IPS-NIHi7 (cell line): ENCODE results near the gene RIMS3.
"Not testable (repeated sequence)": the region's sequence is repeated elsewhere in the genome, so short reads cannot be mapped to it uniquely, and the experiment has no call there.

Experiments used
- DNase-seq: peaks from one replicate; pipeline ENCODE4 v3.0.0; 2012; ENCODE audit warnings: mixed read lengths; ENCODE audit errors: extremely low spot score

Gene RIMS3

GRCh38 chr1:40594187-40594531, 71.3 kb downstream of the RIMS3 start:
- no peak for DNase-seq

- DNase-seq, result no peak
These were observed 71.9 kb downstream of the RIMS3 start for GRCh38 chr1:40593449-40594186.

- DNase-seq, result no peak
These were observed 73.2 kb downstream of the RIMS3 start for GRCh38 chr1:40592107-40592803.

GRCh38 chr1:40588586-40588985, 76.9 kb downstream of the RIMS3 start:
- no peak for DNase-seq

GRCh38 chr1:40583980-40584379, 81.5 kb downstream of the RIMS3 start:
- DNase-seq, result no peak

GRCh38 chr1:40582116-40582515, 83.4 kb downstream of the RIMS3 start:
- no peak for DNase-seq

GRCh38 chr1:40575336-40575735, 90.1 kb downstream of the RIMS3 start:
- no peak for DNase-seq

- DNase-seq, result not testable (repeated sequence)
These were observed 90.7 kb downstream of the RIMS3 start for GRCh38 chr1:40574805-40575204.
